GM19452 (cell line): Measurements from ENCODE around the gene CSNK1G3.

Experiments used
- ATAC-seq: cut with Tn5 transposase; IDR thresholded peaks from one replicate; pipeline ENCODE4 v1.9.1; 2021; ENCODE audit not compliant: unreplicated experiment

The CSNK1G3 gene

DNA sequence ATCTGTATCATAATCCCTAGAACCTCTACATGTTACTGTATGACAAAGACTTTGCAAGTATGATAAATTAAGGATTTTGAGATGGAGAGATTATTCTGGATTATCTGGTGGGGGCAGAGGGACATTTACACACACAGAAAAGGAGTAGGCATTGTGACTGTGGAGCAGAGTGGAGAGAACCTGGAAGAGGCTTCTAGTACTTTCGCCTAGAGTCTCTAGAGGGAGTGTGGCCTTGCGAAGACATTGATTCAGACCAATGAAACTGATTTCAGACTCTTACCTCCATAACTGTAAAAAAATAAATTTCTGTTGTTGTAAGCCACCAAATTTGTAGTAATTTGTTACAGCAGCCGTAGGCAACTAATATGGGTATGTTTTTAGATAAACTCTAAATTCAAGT is 45.9 kb downstream of the CSNK1G3 start:
- no peak for ATAC-seq

DNA sequence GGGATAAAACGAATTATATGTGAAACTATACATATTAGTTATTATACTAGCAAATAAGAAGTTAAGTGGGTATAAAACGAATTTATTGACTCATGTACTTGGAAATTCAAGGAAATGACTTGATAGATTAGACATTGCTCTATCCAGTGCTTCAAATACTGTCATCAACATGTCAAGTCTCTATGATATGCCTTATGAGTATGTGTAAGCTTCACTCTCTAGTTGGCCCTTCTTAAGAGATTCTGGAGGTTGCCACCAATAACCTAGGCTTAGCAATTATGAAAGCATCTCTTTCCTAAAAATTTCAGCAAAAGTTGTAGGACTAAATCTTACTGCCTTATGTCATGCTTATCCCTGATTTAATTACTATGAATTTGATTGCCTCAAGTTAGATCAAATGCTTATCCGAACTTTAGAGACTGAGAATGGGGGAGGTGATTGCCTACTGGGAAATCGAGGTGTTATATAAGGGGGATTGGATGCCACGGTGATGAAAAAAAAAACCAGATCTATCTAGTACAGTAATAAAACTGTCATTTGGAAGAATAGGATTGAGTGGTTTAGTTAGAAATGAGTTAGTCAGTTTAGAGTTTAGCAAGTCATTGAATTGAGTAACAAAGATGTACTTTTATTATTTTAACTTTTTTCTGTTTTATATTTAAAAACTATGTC is 46.9 kb downstream of the CSNK1G3 start:
- ATAC-seq, result no peak

DNA sequence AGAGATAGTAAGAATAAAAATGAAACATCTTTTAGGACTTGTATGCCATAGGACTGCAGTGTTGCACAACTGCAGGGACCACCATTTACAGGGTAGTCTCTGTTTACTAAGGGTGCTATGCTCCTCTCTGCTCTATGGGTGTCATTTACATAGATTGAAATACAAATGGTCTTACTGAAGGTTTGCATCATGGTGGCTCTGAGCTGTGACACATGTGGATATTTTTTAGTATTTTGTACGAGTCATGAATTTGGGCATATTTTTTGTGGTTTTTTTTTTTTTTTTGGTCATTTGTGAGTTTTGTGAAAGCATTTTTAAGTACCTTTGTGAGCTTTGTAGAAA is 47.4 kb downstream of the CSNK1G3 start:
- no peak for ATAC-seq

DNA sequence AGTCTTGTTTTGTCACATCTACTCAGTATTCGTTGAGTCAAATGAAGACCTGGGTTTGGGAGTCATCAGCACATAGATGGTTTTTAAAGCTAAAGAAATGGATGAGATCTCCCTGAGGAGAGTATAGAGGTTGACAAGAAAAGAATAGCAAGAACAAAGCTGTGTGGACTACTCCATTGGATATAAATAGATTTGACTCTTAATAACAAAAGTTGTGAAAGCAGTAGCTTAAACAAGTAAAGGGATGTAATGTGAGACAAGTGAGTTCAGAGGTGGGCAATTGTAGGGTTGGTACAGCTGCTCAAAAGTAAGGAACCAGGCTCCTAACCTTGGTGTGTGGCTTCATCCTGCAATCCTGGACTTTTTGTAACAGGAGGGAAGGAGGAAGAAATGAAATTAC is 49.3 kb downstream of the CSNK1G3 start:
- no peak for ATAC-seq

DNA sequence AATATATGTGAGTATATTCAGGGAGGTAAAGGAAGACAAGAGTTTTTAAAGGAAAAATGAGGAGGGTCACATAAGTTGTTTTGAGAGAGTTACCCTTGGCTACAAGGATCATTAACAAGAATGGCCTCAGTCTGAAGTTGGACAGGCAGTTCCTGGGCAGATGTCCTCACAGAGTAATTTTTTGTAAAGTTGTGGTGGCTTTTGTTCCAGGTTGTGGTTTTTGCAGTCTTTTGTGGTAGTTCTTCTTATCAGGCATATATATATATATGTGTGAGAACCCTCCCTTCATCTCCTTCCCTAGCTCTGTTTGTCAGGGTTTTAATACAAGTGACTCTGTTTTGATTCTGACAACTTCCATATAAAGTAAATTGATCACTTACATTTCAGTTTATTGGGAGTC is 60.0 kb downstream of the CSNK1G3 start:
- ATAC-seq, result peak; percentile 58

DNA sequence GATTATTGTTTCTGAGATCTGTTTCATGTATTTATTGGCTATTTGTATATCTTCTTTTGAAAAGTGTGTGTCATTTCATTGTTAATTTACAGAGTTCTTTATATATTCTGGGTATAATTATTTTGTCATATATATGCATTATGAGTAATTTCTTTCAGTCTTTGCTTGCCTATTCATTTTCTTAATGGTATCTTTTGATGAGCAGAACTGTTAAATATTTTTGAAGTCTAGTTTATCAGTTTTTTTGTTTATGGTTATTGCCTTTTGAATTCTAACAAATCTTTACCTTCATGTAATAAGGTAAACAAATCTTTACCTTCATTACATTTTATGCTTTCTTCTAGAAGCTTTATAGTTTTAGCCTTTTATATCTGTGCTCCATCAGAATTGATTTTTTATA is 66.4 kb downstream of the CSNK1G3 start:
- ATAC-seq, result no peak

DNA sequence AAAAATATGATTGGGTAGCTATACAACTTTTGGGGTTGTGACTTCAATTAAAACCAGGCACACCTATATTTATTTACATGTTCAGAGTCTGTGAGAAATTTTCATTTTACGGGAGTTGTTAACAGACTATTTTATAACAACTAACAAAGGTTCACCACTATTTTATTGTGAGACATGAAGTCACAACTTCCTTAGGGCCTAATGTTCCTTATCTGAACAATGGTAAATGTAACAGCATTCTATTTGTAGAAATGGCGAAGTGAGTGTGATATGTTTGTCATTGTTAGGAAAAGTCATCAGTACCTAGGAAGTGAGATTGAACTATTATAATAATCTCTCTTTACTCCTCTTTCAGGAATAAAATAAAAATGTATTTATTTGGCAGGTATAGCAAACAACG is 67.4 kb downstream of the CSNK1G3 start:
- no peak for ATAC-seq

DNA sequence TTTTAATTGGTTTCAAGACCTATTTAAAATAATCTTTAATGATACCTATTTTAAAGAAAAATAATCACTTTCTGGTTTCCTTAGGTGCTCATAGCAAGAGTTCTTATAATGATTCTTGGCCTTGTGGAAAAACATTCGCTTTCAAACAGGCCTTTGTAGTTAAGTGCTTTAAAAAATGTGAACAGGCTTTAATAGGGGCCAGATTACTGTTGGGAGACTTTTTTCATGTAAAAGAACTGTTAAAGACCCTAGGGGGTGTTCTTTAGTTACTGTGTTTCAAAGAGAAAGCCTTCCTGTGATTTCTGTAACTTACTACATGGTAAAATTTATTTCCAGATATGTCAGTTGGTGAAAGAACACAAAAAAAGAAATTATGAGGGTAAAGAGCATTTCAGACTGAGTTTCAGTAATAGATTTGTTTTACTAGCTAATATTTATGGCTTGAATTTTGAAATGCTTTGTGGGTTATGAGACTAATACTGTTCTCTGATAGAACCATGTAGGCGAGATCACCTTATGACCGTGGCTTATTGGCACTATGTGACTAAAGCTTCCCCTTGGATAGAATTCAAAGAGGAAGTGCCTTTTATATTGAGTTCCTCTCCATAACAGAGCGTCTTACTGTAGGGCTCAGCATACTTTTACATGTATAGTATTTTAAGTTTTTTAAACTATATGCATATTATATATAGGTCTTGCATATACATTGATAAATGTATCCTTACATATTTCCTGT is 70.7 kb downstream of the CSNK1G3 start:
- no peak for ATAC-seq

DNA sequence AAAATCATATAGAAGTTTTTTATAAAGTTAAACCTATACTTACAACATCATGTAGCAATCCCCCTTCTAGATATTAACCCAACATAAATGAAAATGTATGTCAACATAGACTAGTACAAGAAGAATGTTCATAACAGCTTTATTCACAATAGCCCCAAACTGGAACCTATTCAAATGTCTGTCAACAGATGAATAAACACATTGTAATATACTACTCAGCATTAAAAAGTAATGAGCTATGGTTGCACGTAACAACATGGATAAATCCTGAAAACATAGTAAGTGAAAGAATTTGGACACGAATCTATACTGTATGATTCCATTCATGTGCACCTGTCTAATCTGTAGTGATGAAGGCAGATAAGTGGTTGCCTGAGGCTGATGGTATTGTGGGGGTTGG is 73.9 kb downstream of the CSNK1G3 start:
- no peak for ATAC-seq

DNA sequence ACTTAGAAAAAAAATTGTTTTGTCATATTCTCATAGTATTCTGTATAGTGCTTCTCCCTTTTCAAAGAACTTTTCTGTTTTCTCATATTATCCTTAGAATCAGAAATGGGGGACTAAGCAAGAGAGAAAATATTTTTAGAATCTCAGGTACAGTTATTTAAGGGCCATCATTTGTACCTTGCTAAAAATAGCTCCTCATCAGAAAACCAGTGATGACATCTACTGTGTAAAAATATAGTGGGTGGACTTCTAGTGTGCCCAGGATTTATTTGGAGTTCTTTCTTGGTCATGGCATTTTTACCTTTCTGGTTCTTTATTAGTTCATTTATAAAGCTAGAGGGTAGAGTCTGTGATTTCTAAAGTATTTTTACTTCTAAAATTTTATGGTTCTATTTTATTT is 82.5 kb downstream of the CSNK1G3 start:
- no peak for ATAC-seq

DNA sequence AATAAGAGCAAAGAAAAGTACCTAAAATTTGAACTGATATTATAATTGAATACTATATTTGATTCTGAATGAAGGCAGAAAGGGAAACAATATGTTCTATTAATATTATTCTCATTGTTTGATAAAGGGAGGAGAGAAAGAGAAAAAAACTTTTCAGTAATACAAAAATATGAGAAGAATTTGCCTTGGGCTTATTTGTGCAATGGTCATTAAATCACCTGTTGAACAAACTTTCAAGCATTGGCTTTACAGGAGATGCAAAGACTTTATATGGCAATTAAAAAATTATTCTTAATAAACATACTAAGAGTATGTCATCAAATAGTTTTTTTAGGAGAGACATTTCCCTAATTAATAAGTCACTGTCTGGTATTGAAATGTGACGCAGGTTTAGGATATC is 85.0 kb downstream of the CSNK1G3 start:
- no peak for ATAC-seq

DNA sequence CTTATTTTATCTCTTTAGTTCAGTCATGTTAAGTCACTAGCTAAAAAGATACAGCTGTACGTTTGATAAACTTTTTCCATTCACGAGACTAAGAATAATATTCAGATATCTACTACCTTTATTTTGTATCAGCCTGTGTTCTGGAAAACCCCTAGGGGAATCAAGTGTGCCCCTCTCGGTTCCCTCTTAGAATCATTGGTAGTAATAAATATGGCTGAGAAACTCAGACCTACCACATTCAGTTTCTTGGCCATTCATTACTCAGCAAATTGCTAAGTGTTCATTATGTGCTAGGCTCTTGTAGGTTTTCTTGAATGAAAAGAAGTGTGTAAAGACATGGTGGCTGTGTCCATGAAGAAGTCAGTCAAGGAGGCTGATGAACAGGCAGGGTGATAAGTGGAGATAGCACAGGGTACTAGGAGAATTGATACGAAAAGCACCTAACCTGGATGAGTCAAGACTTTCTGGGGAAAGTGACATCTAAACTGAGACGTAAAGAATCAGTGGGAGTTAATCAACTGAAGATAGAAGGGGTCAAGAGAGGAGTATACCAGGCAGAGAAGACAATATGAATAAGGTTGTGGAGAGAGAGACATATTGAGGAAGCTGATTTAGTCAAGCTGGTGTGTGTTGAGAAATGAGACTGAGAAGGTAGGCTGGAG is 86.2 kb downstream of the CSNK1G3 start:
- ATAC-seq, result no peak

DNA sequence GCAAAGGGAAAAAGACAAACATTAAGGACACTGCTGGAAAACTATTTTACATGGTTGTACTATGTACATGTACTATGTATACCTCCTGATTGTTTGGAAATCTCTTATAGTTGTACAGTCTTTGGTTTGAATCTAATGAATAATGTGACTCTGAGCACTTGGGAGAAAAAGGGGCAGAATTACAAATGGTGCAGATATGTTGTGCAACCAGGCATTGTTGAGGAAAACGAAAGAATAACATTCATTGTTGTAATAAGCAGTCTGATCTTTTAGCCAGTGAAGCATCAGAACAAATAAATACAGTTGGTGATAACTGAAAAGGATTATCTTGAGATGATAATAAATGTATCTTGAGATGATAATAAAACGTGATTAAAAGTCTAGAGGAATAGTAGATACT is 87.2 kb downstream of the CSNK1G3 start:
- ATAC-seq, result no peak

DNA sequence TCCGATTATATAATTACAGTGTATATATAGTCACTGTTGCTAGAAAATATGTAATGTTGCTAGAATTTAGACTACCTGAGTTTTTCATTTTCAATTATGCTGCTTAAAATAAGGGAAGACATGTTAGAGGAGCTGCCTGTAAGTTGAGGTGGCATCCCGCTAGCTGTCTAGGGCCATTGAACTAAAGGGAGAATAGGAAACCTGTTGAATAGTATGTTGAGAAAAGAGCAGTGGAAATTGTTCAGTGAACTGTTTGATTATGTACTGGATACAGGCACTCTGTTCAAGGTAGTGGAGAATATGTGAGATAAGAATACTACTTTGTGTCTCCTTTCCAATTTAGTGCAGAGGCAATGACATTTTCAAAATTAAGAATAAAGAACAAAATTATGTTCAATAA is 89.6 kb downstream of the CSNK1G3 start:
- ATAC-seq, result no peak

DNA sequence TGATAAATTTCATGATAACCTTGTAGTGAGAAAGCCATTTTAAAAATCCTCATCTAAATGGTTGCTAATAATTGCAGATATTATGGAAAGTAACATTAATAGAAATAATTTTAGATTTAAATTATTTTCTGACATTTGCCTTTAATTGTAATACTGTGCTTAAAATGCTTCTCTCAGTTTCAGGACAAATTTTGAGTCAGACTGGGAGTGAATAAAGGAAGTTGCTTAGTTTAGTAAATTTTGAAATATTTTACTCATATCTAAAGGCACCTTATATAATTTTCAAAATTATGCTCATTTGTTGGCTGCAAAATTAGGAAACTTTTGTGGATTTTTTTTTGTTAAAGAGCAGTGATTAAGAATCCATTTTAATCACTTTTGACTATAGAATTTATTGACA is 93.8 kb downstream of the CSNK1G3 start:
- peak; percentile 46 for ATAC-seq

DNA sequence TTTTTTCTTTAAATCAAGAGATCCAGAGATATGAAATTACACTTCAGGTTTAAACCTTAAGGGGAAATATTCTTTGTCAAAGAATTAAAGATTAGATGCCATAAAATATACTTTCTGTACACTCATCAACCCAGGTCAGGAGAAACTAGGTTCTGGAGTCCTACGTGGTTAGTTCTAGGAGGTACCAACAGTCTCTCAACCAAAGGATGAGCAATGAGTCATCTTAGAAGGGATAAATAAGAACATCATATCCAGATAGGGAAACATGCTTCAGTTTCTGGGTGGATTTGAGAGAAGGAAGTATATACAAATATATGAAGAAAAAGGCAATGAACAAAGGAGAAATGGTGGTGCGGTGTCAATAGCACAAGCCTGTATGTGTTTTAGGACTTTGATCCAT is 98.2 kb downstream of the CSNK1G3 start:
- ATAC-seq, result no peak

DNA sequence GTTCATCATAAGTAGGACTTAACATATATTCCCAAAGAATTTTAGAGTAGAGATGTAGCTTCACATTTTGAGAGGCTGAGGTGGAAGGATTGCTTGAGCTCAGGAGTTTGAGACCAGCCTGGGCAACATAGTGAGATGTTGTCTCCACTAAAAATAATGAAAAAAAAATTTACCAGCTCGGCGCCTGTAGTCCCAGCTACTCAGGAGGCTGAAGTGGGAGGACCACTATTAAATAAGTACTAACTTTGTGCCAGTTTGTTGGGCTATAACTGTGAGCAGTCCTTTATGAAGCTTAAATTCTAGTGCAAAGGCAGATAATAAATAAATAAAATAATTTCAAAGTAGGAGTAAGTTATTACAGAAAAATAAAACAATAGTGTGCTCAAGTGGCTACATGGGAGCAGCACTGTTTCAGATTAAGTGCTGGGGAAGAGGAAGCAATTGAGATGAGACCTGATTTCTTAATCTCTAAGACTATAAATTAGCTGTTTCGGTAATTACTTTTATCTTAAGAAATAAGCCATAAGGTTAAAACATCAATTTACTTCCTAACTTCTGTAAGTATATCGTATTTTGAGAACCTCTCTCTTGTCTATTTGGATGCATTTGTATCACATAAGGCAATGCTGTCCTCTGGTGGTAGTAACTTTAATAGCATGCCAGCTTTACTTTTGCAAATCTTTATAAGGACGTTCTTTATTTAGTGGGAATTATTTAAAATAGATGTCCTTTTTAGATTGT is 98.9 kb downstream of the CSNK1G3 start:
- no peak for ATAC-seq

DNA sequence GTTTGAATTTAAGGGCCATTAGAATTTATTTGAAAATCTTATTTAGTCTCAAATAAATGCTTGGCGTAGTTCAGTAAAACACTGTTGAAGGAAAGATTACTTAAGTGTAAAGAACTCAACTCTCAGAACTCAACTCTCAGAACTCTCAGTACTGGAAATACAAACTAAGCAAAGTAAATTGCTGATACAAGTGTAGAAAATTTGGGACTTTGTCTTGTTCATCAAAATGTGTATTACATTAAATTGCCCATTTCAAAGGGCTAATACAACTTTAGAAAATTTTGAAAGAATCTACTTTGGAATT is 99.4 kb downstream of the CSNK1G3 start:
- no peak for ATAC-seq

DNA sequence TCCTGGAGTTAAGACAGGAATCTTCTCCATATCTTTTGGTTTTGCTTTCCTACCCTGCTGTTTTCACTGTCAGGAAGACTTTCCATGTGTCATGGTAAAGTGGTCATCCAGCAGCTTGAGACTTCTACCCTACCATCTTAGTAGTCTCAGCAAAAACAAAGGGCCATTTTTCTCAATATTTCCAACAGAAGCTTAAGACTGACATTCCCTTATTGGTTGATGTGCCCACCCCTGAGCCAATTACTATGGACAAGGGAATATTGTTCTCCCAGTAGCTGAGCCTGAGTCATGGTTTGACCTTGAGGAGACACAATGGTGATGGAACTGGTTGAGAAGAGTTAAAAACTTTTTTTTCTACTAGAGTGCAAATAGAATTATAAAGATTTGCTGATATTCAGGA is 105.6 kb downstream of the CSNK1G3 start:
- ATAC-seq, result no peak

DNA sequence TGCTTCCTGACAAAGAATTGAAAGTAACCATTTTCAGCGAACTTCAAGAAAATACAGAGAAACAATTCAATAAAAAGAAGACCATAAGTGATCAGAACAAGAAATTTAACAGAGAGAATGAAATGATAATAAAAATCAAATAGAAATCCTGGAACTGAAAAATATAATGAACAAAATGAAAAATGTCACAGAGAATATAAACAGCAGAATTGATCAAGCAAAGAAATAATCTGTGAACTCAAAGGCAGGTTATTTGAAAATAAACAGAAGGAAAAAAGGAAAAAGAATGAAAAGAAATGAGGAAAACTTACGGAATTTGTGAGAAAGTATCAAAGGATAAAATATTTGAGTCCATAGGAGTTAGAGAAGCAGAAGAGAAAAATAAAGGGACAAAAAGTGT is 114.1 kb downstream of the CSNK1G3 start:
- ATAC-seq, result no peak

DNA sequence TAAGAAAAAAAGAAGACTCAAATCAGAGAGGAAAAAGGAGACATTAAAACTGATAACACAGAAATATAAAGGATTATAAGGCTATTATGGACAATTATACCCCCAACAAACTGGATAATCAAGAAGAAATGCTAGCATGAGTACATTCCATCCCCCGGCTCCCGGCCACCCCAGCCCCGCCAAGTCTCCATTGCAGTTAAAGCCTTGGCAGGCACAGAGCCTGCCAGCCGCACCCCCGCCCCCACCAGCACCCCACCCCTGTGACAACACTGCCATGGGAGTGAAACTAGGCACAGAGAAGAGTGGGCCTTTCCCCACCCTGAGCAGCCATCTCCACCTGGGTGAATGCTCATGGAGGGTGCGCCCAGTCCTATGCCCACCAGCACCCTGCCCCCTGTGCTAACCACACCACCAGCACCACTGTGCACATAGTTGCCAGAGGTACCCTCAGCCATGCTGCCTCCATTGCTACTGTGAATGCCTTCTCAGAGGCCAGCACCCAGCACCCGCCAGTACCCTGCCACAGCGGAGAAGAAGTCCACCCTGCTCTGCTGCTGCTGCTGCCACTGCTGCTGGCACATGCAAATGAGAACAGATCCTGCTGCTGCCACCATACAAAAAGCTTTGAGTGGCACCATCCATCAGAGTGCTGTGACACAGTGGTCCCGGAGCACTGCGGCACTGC is 117.0 kb downstream of the CSNK1G3 start:
- ATAC-seq, result no peak
